Astrocyte (in vitro differentiated cells and primary cell): ENCODE data around the gene CLDN6.

Experiments used
- CTCF ChIP-seq: IDR thresholded peaks from 2 replicates; pipeline ENCODE4 v1.5.1; 2011; ENCODE audit warnings: low read depth, mild to moderate bottlenecking, inconsistent platforms, low read length, moderate library complexity; ENCODE audit not compliant: insufficient read depth
- EZH2 ChIP-seq: IDR thresholded peaks from 2 replicates; pipeline ENCODE4 v1.6.1; 2012; ENCODE audit warnings: mild to moderate bottlenecking, low read length, inconsistent platforms; ENCODE audit not compliant: insufficient read depth

GRCh38 chr16:2999929-3000328, 18.1 kb downstream of the CLDN6 start:
- no peak for TF ChIP-seq CTCF
- no peak for TF ChIP-seq EZH2
